ENCODE data around the gene EEIG1.
A peak's percentile ranks its signal among the peaks of the same experiment; 100 is the strongest.

The EEIG1 gene

DNA sequence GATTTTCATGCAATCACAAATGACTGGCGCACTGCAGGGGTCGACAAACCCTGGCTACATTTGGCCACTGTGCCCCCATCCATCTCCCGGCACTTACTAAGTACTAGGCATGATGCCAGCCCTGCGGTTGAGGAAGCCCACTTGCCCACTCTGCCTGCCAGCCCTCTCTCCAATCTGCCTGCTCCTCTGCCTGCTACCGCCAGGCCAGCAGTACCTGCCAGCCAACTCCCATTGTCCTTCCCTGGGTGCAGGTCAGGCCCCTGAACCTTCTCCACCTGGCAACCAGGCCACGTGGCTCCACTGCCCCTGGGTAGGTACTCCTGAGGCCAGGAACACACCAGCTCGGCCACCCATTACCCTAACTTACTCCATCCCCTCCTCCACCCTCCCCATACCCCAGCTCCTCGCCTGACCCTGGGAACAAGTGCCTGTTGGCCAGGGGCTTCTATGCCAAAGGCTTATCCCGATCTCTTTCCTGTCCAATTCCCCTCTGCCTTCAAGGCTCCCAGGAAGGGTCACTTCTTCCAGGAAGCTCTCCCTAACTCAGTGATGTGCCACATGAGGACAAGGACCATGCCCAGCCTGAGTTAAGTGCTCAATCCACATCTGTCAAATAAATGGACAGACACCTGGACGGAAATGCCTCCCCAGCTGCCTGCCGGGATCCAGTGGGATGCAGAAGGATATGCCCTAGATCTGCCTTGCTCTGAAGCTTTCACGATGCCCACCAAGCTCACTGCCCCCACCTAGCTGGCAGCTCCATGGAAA, 6.6 kb downstream of the EEIG1 start:
- no peak for DNase-seq

DNA sequence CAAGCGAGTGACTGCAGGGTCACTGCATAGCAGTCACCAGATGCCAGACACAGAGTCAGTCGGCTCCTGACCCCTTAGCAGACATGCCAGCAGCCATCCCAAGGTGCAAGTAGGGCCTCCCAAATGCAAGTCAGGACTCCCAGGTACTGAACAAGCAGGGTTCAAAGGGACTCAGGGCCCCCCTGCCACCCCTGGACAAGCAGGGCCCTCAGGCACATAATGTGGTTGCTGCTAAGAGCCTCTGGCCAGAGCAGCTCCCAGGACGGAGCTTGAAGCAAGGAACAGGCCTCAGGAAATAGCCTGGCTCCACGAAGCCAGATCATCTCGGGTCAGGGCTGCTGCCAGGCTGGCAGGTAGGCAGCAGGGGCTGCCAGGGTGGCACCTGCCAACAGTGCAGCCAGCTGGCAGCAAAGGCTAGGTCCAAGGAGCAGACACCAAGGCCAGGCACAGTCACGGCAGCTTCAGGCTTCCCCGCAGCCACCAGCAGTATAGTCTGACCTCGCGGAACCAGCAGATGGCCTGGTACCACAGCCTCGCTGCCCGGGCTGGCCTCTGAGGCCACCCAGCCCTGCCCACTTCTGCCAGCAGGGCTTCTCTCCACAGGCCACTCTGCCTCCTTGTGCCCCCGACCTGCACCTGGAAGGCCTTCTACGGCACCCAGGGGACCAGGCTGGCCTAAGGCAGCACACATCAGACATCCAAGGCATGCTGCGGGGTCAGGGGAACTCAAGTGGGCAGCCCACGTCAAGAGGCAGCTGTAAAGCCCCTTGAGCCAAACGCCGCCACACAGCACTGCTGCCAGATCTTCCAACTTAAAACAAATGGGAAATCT, 7.4 kb downstream of the EEIG1 start:
- DNase-seq: no peak

DNA sequence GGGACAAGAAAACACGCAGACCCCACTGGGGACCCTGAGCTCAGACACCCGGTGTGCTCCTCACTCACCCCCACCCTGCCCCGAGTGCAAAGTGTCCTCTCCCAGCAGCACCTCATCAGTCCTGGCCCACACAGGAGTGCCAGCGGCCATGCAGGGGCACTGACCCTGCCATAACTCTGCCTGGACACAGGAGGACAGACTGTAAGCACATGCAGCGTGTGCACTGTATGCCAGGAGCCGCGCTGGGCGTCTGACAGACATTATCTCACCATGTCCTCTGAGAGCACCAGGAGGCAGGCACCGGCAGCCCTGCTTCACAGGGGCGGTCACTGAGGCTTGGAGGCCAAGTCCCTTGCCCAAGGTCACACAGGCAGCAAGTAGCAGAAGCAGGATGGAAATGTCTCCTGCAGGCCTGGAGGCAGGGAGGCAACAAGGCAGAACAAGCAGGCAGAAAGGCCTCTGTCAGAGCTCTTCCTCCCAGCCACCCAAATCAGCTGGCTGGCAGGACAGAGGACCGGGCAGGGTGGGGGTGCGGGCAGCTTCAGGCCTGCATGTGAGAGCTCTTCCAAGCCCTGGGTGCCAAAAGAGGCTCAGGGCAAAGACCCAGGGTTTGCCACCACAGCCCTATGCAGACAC, 8.4 kb downstream of the EEIG1 start:
- no peak for DNase-seq

DNA sequence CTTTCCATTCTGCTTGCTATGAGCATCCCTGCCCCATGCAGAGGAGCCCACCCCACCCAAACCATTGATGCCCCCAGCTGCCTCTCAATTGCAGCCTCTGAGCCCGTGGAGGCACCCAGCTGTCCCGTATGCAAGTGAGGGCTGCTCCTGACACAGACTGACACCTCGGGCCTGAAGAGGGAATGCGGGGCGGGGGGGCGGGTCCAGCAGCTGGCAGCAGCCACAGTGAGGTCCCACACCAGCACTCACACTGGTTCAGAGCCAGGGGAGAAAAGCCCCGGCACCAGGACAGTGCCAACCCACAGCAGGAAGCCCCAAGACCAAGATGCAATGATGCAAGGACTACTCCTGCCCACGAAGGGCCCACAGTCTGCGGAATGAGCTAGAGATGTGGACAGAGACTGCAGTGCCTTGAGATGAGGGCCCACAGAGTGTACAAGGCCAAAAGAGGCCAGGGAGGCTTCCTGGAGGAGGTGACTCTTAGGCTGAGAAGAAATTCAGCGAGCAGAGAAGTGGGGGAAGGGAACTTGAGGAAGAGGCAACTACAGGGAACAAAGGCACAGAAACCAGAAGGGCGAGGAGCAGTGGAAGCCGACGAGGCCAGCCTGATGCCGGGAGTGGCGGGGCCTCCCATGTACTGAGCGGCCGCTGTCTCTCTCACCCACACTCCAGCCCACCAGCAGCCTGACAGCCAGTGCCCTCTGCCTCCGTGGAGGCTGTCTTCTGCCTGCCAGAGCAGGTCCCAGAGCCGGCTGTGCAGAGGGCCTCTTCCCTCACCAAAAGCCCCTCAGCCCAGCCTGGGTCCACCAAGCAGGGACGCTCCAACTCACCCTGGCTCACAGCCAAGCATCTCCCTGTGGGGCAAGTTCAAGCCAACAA, 9.2 kb downstream of the EEIG1 start:
- no peak for DNase-seq

DNA sequence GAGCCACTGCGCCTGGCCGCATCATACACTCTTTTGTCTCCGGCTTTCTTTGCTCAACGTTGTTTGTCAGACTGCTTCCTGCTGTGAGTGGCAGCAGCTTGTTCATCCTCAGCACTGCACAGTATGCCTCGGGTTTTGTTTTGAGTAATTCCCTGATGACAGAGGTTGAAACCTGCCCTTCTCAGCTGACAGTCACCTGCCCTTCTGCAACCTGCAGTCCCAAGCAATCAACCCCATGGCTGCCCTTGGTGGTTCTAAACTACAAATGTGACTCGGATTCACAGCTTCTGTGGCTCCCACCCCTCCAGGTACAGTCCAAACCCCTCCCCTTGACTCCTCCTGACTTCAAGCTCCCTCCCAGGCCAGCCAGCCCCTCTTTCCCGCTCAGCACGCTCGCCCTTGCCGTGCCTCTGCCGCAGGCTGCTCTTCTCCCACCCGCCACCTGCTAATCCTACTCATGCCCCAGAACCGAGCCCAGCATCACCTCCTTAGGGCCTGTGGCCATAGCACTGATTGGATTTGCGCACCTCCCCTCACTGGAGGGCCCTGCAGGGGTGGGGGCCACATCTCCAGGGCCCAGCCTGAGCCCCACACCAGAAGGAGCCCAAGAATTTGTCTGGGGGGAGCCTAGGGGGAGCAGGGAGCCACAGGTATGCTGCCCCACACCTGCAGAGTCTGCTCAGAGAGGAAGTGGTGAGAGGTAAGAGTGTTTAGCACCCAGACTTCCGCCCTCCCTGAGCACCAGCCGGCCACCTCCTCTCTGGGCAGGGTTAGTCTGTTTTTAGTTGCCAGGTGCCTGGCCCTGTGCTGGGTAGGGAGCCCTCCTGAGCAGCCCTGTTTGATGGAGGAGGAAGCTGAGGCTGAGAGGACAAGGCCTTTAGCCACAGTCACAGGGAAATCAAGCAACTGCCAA, 10.1 kb downstream of the EEIG1 start:
- DNase-seq: peak; percentile 61

DNA sequence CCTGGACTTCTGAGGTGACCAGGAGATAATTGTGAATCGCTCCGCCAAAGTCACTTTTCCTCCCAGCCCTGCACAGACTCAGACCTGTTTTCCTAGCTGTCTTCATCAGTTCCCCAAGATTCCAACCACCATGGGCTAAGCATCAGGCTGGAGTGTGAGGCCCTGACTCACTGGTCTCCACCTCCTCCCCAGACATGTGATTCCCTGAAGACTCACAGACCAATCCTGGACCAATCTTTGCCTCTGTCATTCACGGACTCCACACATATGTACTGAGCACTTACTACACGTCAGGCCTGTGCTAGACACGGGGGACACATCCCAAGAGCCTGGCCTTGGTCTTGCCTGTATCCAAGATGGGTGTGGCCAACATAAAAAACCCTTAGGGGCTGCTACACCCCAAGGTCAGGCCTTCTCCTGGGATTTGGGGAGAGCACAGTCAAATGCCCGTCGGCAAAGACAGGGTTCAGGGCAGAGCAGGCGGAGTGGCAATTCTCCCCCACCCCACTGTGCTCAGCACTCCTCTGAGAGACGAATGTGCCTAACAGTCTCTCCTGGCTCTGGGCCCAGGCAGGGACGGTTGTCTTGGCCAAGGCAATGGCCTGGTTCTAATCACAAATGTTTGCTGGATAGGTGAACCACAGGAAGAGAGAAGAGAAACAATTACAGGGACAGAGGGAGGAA, 11.9 kb downstream of the EEIG1 start:
- DNase-seq: no peak

DNA sequence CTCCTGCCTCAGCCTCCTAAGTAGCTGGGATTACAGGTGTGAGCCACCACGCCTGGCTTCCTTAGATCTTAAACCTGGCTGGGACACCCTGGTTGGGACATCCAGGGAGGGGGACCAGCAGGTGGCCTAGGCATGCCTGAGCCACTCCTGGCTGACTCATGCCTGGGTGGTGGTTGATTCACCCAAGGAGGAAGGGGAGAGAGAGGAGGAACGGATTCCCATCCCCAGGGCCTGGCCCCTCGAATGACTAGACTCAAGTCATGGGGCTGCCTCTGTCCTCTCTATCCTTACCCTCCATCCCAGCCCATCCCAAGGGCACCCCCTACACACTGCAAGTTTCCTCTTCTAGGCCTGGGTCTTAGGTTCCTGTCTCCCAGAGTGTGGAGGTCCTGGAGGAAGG, 12.7 kb downstream of the EEIG1 start:
- DNase-seq: no peak

DNA sequence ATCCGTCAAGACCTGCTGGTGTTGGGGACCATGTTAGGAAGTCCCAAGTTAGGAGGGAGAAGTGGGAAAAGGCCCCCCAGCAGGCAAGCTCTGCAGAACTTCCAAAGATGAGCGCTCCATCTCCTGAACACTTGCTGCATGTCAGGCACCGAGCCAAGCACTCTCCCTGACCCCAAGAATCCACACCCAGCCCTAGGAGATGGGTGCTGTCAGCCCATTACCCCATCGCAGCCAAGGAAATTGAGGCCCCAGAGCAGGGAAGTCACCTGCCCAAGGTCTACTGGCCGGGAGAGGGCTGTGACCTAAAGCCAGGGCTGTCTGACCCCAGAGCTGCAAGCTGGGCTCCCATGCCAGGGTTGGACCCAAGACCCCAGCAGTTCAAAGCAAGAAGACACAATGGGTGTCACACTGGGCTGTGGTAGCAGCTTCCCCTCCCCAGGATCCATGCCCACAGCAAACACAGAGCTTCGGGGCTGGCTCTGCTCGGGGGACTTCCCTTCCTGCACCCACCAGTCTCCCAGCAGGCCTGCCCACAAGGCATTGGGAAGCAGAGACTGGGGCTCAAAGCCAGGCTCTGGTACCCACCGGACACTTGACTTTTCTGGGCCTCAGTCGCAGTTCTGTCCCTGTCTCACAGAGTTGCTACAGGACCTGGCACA, 13.5 kb downstream of the EEIG1 start:
- no peak for DNase-seq

DNA sequence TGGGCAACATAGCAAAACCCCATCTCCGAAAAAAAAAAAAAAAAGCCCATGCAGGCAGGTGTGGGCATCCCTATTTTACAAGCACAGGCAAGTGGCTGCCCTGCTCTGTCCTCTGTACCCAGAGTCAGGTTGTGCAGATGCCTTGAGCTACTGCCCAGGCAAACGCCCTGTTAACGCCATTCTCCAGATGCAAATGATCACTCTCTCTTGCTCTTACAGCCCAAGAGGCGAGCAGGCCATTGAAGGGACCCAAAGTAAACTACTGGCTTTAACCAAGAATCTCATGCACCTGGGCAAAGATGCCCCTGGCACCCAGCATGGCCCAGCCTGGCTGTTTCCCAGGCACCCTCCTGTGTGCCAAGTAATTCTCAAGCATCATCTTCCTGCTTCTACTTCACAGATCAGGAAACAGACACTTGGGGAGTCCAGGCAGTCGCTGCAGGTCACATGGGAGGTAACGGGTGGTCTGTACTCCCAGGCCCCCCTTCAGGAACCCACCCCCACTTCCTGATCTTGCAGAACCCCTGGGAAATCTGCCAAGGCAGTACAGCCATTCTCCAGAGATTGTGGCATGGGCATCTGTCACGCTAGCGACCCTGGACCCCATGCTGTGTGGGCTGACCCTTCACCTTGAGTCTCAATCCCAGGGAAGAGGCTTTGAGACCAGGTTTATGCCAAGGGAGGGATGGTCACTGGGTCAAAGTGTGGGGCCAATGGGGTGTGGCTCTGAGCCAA, 14.2 kb downstream of the EEIG1 start:
- no peak for DNase-seq

DNA sequence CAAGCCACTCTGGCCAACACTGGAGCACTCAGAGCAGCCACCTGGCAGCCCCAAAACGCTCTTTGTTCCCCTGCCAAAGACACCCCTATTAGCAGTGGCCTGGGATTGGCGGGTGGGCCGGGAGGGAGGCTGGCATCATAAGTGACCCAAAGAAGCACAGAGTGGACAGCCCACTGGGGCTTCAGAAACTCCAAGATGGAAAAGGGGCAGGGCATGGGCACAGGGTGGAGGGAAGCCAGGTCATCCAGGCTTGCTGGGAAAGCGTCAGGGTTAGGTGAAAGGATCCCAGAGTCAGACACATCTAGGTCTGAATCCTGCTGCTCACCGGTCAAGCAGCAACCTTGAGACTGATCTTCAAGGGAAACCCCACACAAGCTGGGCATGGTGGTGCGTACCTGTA, 14.8 kb downstream of the EEIG1 start:
- DNase-seq: no peak

DNA sequence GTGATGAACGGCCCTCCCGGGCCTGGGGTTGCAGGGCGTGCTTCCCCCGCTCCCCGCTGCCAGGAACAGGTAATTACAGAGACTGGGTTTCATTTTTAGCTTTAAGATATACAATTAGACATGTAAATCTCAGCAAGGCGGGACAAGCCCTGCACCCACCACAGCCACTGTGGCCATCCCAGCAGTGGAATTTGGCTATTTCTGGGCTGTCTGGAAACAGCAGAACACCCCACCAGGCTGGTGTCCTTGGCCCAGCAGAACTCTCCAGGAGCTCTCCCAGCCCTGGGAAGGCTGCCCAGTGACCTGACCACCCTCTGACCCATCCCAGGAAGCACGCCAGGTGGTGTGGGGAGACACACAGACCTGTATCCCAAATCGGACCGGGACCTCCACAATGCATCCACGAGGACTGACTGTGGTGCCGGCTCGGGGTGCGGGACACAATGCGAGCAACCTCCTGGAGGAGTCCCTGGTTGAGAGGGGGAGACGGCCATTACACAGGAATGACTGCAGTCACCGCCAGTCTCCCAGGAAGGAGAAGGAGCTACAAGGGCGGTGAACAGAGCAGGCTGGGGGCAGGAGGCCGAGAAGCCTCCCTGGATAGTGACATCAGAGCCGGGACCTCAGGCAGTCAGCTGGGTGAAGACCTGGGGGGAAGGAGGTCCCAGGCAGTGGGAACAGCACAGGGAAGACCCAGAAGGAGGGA, 17.3 kb downstream of the EEIG1 start:
- no peak for DNase-seq

DNA sequence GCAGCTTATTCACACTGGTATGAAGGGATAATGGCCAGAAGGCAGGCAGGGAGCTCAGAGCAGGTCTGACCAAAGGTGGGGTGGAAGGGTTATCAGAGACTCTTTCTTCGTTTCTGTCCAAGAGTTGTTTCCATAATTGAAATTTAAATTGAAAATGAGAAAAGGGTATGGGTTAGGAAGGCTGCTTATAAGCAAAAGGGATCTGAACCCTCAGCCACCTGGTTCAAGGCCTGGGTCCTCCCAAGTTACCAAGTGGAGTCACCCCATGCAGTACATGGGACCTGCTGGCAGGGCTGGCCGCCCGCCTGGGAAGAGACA, 17.8 kb downstream of the EEIG1 start:
- no peak for DNase-seq

DNA sequence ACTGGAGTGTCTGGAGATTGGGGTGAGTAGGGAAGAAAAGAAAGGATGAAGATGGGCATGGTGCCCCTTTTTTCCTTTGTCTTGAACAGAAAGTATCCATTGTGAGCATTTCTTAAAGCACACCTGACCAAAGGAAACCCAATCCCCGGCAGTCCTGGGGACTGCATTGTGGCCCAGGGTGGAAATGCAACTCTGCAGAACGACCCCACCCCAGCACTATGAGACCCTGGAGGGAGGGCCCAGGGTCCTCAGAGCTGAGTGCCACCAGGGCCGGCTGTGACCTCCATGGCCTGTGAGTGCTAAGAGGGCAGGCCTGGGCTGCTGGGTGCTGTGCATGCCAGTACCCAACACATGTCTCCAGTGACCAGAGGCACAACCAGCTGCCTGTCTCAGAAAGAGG, 18.5 kb downstream of the EEIG1 start:
- no peak for DNase-seq

DNA sequence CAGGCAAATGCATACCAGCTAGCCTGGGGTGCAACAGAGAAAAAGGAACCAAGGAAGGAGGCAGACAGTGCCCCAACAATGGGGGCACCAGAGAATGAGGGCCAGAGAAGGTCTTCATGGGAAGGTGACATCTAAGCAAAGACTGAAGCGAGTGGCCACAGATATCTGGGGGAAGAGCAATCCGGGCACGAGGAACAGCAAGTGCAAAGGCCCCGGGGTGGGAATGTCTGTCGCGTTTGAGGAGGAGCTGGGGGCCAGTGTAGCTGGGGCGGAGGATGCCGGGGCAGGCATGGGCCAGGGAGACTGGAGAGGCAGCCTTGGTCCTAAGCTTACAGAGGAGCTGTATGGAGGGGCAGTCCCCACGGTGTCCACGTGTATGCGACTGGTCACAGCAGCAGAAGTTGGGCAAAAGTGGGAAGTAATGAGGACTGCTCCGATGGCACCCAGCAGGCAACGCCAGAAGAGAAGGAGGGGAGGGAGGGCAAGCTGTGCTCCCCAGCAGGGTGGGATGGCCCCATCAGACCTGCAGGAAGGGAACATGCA, 19.1 kb downstream of the EEIG1 start:
- DNase-seq: no peak

DNA sequence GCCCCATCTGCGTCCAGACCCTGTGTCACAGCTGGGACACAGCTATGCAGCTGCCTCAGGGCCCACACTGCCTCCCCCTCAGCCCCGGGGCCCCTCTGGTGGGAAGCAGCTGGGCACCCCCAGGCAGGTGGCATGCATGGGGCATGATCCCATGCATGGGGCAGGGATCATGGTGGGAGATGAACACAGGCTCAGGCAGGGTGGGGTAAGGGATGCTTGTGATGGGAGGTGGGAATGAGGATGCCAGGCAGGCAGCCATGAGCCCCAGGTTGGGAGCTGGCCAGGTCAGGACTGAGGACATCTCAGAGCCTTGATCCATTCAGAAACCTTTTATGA, 19.7 kb downstream of the EEIG1 start:
- DNase-seq: no peak

DNA sequence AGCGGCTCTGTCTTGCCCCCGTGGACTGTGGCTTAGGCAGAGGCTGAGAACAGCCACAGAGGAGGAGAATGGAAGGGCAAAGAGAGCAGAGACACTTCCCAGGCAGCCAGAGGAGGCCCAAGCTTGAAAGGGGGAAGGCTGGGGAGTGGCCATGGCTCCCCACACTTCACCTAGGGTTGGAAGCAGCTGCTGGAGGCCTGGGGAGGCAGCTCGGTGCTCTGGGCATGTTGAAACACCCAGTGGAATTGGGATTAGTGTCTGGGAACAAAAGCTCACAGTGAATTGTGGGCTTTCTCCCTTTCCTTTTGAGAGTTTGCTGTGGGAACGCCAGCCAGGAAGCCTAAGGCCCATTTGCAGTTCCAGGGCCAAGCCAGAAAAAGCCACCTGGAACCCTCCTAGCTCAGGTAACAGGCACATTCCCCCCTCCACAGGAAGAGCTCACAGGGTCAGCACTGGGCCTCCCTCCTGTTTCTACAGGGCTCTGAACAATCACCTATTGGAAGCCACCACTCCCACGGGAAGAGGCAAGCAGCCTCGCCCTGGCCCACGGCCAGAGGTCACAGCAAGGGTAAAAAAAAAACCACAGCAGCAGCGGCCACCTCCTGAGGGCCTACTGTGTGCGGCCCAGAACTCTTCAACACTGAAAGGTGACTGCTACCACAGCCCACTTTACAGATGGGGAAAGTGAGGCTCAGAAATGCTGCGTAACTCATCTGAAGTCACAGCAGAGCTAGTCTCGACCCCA, 20.2 kb downstream of the EEIG1 start:
- DNase-seq: no peak

DNA sequence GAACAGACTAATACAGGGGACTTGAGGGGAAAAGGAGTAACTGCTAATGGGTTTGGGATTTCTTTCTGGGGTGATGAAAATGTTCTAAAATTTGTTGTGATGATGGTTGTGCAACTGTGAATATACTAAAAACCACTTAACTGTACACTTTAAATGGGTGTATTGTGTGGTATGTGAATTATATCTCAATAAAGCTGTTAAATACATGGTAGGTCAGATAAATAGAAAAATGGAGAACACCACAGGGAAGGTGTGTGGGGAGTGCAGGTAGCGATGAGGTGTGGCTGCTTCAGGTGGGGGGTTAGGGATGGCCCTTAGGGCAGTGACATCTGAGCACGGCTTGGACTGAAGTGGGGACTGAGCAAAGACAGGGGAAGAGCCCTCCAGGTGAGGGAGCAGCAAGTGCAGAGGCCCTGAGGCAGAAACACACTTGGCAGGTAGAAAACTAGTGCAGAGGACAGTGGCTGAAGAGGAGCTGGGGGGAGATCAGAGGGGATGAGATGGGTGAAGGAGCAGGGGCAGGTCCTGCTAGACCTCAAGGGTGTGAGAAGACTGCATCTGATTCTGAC, 20.9 kb downstream of the EEIG1 start:
- no peak for DNase-seq

DNA sequence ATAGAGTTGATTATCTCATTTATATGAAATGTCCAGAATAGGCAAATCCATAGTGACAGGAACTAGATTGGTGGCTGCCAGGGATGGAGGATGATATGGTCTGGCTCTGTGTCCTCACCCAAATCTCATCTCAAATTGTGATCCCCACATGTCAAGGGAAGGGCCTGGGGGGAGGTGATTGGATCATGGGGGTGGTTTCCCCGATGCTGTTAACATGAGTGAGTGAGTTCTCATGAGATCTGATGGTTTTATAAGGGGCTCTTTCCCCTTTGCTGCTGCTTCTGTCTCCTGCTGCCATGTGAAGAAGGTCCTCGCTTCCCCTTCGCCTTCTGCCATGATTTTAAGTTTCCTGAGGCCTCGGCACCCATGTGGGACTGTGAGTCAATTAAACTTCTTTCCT, 21.4 kb downstream of the EEIG1 start:
- DNase-seq: no peak

All from NCI-H1436 (cell line).